SU-DHL-6 (cell line): ENCODE results near the gene CREB5.

ENCODE experiments used
- EZH2phosphoT487 ChIP-seq: fragments of 200-600 bp; sonication (generic), shearing (Covaris generic); conservative IDR thresholded peaks from 2 replicates; pipeline ENCODE4 v1.6.1; 2018; ENCODE audit warnings: mild to moderate bottlenecking, antibody characterized with exemption, low read length, moderate library complexity, mixed read lengths
- TF ChIP-seq, protein P1 (sequence below): fragments of 200-600 bp; sonication (generic); IDR thresholded peaks from one replicate; pipeline ENCODE4 v1.5.1; 2017; ENCODE audit warnings: antibody characterized with exemption, mild to moderate bottlenecking, low read length, moderate library complexity; ENCODE audit not compliant: insufficient read depth, poor library complexity, severe bottlenecking

DNA sequence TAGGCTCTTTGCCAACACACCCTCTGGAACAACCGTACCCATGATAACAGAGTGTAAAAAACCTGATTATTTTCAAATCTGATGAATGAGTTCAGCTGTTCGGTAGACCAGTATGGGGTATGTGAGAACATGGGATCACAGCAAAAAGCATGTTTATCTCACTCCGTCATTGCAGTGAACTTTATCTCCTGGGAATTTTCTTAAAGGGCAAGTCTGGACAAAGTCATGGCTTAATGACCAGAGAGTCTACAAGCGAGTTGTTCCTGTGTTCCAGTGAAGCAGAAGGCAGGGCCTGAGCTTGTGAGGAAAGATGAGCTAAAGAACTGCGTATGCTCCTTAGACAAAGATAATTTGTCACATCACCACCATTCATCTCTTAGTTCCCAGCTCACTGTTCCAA lies 326.1 kb downstream of the CREB5 start:
- TF ChIP-seq, protein P1, sequence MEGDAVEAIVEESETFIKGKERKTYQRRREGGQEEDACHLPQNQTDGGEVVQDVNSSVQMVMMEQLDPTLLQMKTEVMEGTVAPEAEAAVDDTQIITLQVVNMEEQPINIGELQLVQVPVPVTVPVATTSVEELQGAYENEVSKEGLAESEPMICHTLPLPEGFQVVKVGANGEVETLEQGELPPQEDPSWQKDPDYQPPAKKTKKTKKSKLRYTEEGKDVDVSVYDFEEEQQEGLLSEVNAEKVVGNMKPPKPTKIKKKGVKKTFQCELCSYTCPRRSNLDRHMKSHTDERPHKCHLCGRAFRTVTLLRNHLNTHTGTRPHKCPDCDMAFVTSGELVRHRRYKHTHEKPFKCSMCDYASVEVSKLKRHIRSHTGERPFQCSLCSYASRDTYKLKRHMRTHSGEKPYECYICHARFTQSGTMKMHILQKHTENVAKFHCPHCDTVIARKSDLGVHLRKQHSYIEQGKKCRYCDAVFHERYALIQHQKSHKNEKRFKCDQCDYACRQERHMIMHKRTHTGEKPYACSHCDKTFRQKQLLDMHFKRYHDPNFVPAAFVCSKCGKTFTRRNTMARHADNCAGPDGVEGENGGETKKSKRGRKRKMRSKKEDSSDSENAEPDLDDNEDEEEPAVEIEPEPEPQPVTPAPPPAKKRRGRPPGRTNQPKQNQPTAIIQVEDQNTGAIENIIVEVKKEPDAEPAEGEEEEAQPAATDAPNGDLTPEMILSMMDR: no peak
- no peak for TF ChIP-seq EZH2phosphoT487
